Endothelial cell (in vitro differentiated cells): ENCODE data around the gene RAP1GAP. TPM values are rescaled to one million over a fixed set of nuclear protein-coding genes. Genes with fewer than 3 reads are reported as not detected.

Experiments
- DNase-seq: peaks from one replicate; pipeline ENCODE4 v3.0.0; 2021; ENCODE audit warnings: low spot score
- H3K27ac Mint-ChIP-seq: one replicate; pipeline ENCODE4 v1.8.0; 2021; ENCODE audit warnings: mixed read lengths, inconsistent platforms; ENCODE audit not compliant: unreplicated experiment
- H3K27me3 Mint-ChIP-seq: one replicate; pipeline ENCODE4 v1.8.0; 2021; ENCODE audit warnings: mild to moderate bottlenecking, moderate library complexity, mixed read lengths, inconsistent platforms; ENCODE audit not compliant: unreplicated experiment
- H3K36me3 Mint-ChIP-seq: one replicate; pipeline ENCODE4 v1.8.0; 2021; ENCODE audit warnings: mild to moderate bottlenecking, low read depth, mixed read lengths, inconsistent platforms; ENCODE audit not compliant: unreplicated experiment
- H3K4me1 Mint-ChIP-seq: one replicate; pipeline ENCODE4 v1.8.0; 2021; ENCODE audit warnings: mild to moderate bottlenecking, mixed read lengths, inconsistent platforms; ENCODE audit not compliant: unreplicated experiment
- H3K4me3 Mint-ChIP-seq: one replicate; pipeline ENCODE4 v1.8.0; 2021; ENCODE audit warnings: mild to moderate bottlenecking, mixed read lengths, inconsistent platforms; ENCODE audit not compliant: unreplicated experiment
- H3K9me3 Mint-ChIP-seq: one replicate; pipeline ENCODE4 v1.8.0; 2021; ENCODE audit warnings: mixed read lengths, inconsistent platforms; ENCODE audit not compliant: unreplicated experiment
- CTCF ChIP-seq: fragments of 200-600 bp; sonication (generic); IDR thresholded peaks from one replicate; pipeline ENCODE4 v1.5.0; 2021; ENCODE audit warnings: antibody characterized with exemption; ENCODE audit not compliant: unreplicated experiment
- total RNA-seq: library from RNA; stranded (reverse); fragmentation: NEBNext Ultra II Directional; extraction: Animal tissue kit (Norgen Biotek cat#: 25700); gene quantifications from one replicate; pipeline ENCODE4 v1.2.1, GENCODE V29; 2021; ENCODE audit not compliant: unreplicated experiment

Gene RAP1GAP
- total RNA-seq, 1 donor from 2014 or later, result 0.56 TPM

GRCh38 chr1:21628798-21629393 is 40.3 kb downstream of the RAP1GAP start:
- peaks cover 8% of the 10 kb centered on the region for H3K27me3 Mint-ChIP-seq
- H3K36me3 Mint-ChIP-seq, result no peaks in the 10 kb centered on the region
- no peak for DNase-seq
- H3K27ac Mint-ChIP-seq, result no peak overlapping the region
- no peaks in the 10 kb centered on the region for H3K9me3 Mint-ChIP-seq
- H3K4me3 Mint-ChIP-seq, result no peak overlapping the region
- no peaks in the 10 kb centered on the region for H3K4me1 Mint-ChIP-seq
- TF ChIP-seq CTCF, result no peak

GRCh38 chr1:21626921-21627339 is 42.2 kb downstream of the RAP1GAP start:
- H3K4me3 Mint-ChIP-seq, result no peak overlapping the region
- no peak for TF ChIP-seq CTCF
- H3K27me3 Mint-ChIP-seq, result peaks cover 11% of the 10 kb centered on the region
- DNase-seq, result no peak
- no peaks in the 10 kb centered on the region for H3K36me3 Mint-ChIP-seq
- no peaks in the 10 kb centered on the region for H3K9me3 Mint-ChIP-seq
- H3K27ac Mint-ChIP-seq, result no peak overlapping the region
- H3K4me1 Mint-ChIP-seq, result no peaks in the 10 kb centered on the region

- DNase-seq, result no peak
- Mint-ChIP-seq H3K27me3 (peaks cover 18% of the 10 kb centered on the region), H3K9me3 (no peaks in the 10 kb centered on the region), H3K36me3 (no peaks in the 10 kb centered on the region), H3K27ac (no peak overlapping the region), H3K4me1 (peaks cover 4% of the 10 kb centered on the region), H3K4me3 (no peak overlapping the region)
- TF ChIP-seq CTCF, result no peak
Measured at GRCh38 chr1:21625390-21626190, 43.6 kb downstream of the RAP1GAP start.

GRCh38 chr1:21624571-21625389 is 44.4 kb downstream of the RAP1GAP start:
- Mint-ChIP-seq H3K36me3 (no peaks in the 10 kb centered on the region), H3K4me3 (no peak overlapping the region), H3K9me3 (no peaks in the 10 kb centered on the region), H3K4me1 (peaks cover 4% of the 10 kb centered on the region), H3K27ac (no peak overlapping the region), H3K27me3 (peaks cover 18% of the 10 kb centered on the region)
- TF ChIP-seq CTCF, result no peak
- no peak for DNase-seq
